Panc1 (cell line): Measurements from ENCODE around the gene OMG. TPM values are rescaled to one million over a fixed set of nuclear protein-coding genes. Genes with fewer than 3 reads are reported as not detected.

Source experiments
- ATAC-seq: fragments of 200-7000 bp; cut with Tn5 transposase; 2 replicates; pipeline ENCODE4 v1.9.1; 2020; ENCODE audit warnings: mild to moderate bottlenecking, moderate library complexity
- BruUV-seq: library from RNA; stranded (reverse); fragments of 400-500 nt; replicated peaks from 2 replicates; lab custom pipeline; 2021; lab: Mats Ljungman, UMichigan
- CTCF ChIA-PET: fragments of 300-600 bp; sonication (Branson Sonifier 250); formaldehyde crosslinking; loops from one replicate; lab custom pipeline; 2022; ENCODE audit warnings: antibody characterized with exemption; lab: Charles Lee
- POLR2A ChIA-PET: fragments of 300-600 bp; sonication (Branson Sonifier 250); formaldehyde crosslinking; loops from one replicate; lab custom pipeline; 2022; ENCODE audit warnings: antibody characterized with exemption; lab: Charles Lee
- DNase-seq: peaks from one replicate; pipeline ENCODE4 v3.0.0-alpha.2; 2010; ENCODE audit warnings: low read depth, low spot score
- H3K27ac ChIP-seq: 2 replicates; pipeline ENCODE4 v1.5.1; 2011; ENCODE audit warnings: mild to moderate bottlenecking, low read length, inconsistent platforms
- H3K27me3 ChIP-seq: fragments of 200-500 bp; sonication (Bioruptor generic); 2 replicates; pipeline ENCODE4 v1.6.0; 2014; ENCODE audit warnings: low read length, inconsistent platforms; ENCODE audit not compliant: control insufficient read depth, insufficient read depth
- H3K36me3 ChIP-seq: fragments of 200-500 bp; sonication (Bioruptor generic); 2 replicates; pipeline ENCODE4 v1.5.1; 2014; ENCODE audit warnings: inconsistent platforms, mild to moderate bottlenecking, low read length, moderate library complexity; ENCODE audit not compliant: control insufficient read depth, insufficient read depth
- H3K4me1 ChIP-seq: 2 replicates; pipeline ENCODE4 v1.5.1; 2011; ENCODE audit warnings: inconsistent platforms, mild to moderate bottlenecking, low read length, moderate library complexity; ENCODE audit not compliant: control insufficient read depth, insufficient read depth
- H3K4me3 ChIP-seq, 2 experiments: 2 replicates each; pipeline ENCODE4 v1.5.1; 2011 to 2012; ENCODE audit warnings: low read depth in 2 of 2, low read length in 2 of 2, mild to moderate bottlenecking in 2 of 2, inconsistent platforms in 1 of 2, moderate library complexity in 1 of 2
- H3K9me3 ChIP-seq: fragments of 200-500 bp; sonication (Bioruptor generic); 2 replicates; pipeline ENCODE4 v1.5.1; 2014; ENCODE audit warnings: low read depth, mild to moderate bottlenecking, inconsistent platforms, low read length, moderate library complexity; ENCODE audit not compliant: control insufficient read depth, insufficient read depth
- POLR2AphosphoS5 ChIP-seq: IDR thresholded peaks from 2 replicates; pipeline ENCODE4 v1.6.1; 2012; ENCODE audit warnings: mild to moderate bottlenecking, low read depth, low read length, moderate library complexity
- SIN3A ChIP-seq: IDR thresholded peaks from 2 replicates; pipeline ENCODE4 v1.6.1; 2012; ENCODE audit warnings: low read depth, mild to moderate bottlenecking, low read length, moderate library complexity, borderline replicate concordance; ENCODE audit not compliant: insufficient read depth
- TCF7L2 ChIP-seq: IDR thresholded peaks from 2 replicates; pipeline ENCODE4 v1.6.1; 2011; ENCODE audit warnings: mild to moderate bottlenecking, low read depth, low read length, inconsistent platforms
- in situ Hi-C: cut with HindIII; loops from 2 replicates; pipeline ENCODE4 v1.10.0; 2016; ENCODE audit warnings: low sequenced_read_pairs, low pct_unique_long_range_greater_than_20kb
- intact Hi-C: fragments of 100-400 bp; cut with micrococcal nuclease; formaldehyde crosslinking; loops from one replicate; pipeline ENCODE4 v1.10.0; 2022; ENCODE audit not compliant: unreplicated experiment
- total RNA-seq: library from RNA; stranded (reverse); gene quantifications from one replicate; pipeline ENCODE4 v1.2.1, GENCODE V29; 2021; ENCODE audit not compliant: unreplicated experiment
- TF ChIP-seq, protein P1 (sequence below), 2 experiments: IDR thresholded peaks; 2 replicates each; pipeline ENCODE4 v1.6.1; 2011 to 2012; ENCODE audit warnings: low read depth in 2 of 2, control low read depth in 1 of 2, low read length in 1 of 2, mild to moderate bottlenecking in 1 of 2, moderate library complexity in 1 of 2; ENCODE audit not compliant: insufficient read depth in 1 of 2
- TF ChIP-seq, protein P2 (sequence below): fragments of 450-650 bp; IDR thresholded peaks from 2 replicates; pipeline ENCODE4 v1.5.1; 2017; ENCODE audit warnings: mild to moderate bottlenecking

The OMG gene
- total RNA-seq, 1 experiment from 2014 or later: not detected

DNA sequence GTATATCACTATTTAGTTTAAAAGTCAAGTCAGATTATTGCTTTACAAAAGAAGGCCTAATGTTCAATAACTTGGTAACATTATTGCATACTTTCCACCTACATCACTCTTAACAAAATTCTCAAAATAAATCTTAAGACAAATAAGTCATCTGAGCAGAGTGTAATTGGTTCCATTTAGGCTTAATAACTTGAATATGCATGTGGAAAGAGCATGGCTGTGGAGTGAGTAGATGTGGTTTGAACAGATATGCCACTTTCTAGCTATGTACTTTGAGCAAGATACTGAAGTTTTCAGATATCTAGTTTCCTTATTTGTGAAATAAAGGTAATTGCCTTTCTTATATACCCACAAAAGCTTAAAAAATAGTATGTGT is 31.1 kb upstream of the OMG start:
- Histone ChIP-seq H3K36me3 (peaks cover 11% of the 10 kb centered on the region), H3K27me3 (no peaks in the 10 kb centered on the region), H3K4me1 (no peaks in the 10 kb centered on the region), H3K9me3 (no peaks in the 10 kb centered on the region), H3K4me3 (no peak overlapping the region), H3K27ac (no peak overlapping the region)
- no peak for TF ChIP-seq SIN3A
- no peak for TF ChIP-seq TCF7L2
- TF ChIP-seq POLR2AphosphoS5: no peak
- TF ChIP-seq, protein P1, sequence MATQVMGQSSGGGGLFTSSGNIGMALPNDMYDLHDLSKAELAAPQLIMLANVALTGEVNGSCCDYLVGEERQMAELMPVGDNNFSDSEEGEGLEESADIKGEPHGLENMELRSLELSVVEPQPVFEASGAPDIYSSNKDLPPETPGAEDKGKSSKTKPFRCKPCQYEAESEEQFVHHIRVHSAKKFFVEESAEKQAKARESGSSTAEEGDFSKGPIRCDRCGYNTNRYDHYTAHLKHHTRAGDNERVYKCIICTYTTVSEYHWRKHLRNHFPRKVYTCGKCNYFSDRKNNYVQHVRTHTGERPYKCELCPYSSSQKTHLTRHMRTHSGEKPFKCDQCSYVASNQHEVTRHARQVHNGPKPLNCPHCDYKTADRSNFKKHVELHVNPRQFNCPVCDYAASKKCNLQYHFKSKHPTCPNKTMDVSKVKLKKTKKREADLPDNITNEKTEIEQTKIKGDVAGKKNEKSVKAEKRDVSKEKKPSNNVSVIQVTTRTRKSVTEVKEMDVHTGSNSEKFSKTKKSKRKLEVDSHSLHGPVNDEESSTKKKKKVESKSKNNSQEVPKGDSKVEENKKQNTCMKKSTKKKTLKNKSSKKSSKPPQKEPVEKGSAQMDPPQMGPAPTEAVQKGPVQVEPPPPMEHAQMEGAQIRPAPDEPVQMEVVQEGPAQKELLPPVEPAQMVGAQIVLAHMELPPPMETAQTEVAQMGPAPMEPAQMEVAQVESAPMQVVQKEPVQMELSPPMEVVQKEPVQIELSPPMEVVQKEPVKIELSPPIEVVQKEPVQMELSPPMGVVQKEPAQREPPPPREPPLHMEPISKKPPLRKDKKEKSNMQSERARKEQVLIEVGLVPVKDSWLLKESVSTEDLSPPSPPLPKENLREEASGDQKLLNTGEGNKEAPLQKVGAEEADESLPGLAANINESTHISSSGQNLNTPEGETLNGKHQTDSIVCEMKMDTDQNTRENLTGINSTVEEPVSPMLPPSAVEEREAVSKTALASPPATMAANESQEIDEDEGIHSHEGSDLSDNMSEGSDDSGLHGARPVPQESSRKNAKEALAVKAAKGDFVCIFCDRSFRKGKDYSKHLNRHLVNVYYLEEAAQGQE (IDR thresholded peaks at IDR 0.05; ENCODE audit: insufficient read depth in 1 of 2, low read depth in 2 of 2, low read length in 1 of 2): no peak
- TF ChIP-seq, protein P2, sequence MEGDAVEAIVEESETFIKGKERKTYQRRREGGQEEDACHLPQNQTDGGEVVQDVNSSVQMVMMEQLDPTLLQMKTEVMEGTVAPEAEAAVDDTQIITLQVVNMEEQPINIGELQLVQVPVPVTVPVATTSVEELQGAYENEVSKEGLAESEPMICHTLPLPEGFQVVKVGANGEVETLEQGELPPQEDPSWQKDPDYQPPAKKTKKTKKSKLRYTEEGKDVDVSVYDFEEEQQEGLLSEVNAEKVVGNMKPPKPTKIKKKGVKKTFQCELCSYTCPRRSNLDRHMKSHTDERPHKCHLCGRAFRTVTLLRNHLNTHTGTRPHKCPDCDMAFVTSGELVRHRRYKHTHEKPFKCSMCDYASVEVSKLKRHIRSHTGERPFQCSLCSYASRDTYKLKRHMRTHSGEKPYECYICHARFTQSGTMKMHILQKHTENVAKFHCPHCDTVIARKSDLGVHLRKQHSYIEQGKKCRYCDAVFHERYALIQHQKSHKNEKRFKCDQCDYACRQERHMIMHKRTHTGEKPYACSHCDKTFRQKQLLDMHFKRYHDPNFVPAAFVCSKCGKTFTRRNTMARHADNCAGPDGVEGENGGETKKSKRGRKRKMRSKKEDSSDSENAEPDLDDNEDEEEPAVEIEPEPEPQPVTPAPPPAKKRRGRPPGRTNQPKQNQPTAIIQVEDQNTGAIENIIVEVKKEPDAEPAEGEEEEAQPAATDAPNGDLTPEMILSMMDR: no peak
- POLR2A ChIA-PET: no interaction called here
- in situ Hi-C loops (no loop called here), intact Hi-C loops (no loop called here)
- CTCF ChIA-PET: no interaction called here
- BruUV-seq: no TSS peak
- ATAC-seq (no peak), DNase-seq (no peak)

DNA sequence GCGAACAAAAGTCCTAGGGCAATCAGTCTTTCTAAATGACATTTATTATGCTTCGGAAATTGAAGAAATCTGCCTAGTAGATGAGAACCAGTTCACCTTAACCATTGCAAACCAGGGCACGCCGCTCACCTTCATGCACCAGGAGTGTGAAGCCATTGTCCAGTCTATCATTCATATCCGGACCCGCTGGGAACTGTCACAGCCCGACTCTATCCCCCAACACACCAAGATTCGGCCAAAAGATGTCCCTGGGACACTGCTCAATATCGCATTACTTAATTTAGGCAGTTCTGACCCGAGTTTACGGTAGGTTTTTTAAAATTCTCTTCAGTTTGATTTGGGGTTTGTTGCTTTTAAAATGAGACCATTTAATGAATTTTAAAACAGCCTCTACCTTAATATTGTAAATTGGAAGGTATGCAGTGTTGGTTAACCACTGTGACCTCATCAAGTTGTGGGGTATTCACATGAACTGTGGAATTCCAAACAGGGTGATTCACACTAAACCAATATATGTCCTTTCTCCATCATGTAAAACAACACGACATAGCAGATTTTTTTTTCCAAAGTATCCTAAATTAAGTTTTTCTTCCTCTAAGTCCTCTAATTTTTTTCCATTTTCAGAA is 30.6 kb upstream of the OMG start:
- no peak for DNase-seq
- Histone ChIP-seq H3K4me1 (no peaks in the 10 kb centered on the region), H3K9me3 (no peaks in the 10 kb centered on the region), H3K4me3 (no peak overlapping the region), H3K36me3 (peaks cover 11% of the 10 kb centered on the region), H3K27ac (no peak overlapping the region), H3K27me3 (no peaks in the 10 kb centered on the region)
- in situ Hi-C loops (no loop called here), intact Hi-C loops (no loop called here)
- ChIA-PET CTCF (no interaction called here), POLR2A (no interaction called here)
- 0 out of 2 replicates have a peak, but pooled peaks have one; percentile 63 for ATAC-seq
- TF ChIP-seq, protein P1 (IDR thresholded peaks at IDR 0.05; ENCODE audit: insufficient read depth in 1 of 2, low read depth in 2 of 2, low read length in 1 of 2): no peak
- TF ChIP-seq, protein P2: no peak
- TF ChIP-seq TCF7L2 (no peak), SIN3A (no peak), POLR2AphosphoS5 (no peak)
- BruUV-seq: no TSS peak
